K562 (cell line): ENCODE data around the gene RGS6. TPM values are rescaled to one million over a fixed set of nuclear protein-coding genes. Genes with fewer than 3 reads are reported as not detected.

ENCODE experiments used
- ATAC-seq: fragments of 200-7000 bp; cut with Tn5 transposase; 3 replicates; pipeline ENCODE4 v1.9.1; 2020; ENCODE audit warnings: moderate library complexity
- BruUV-seq: library from RNA; stranded (reverse); fragments of 400-500 nt; replicated peaks from 2 replicates; lab custom pipeline; 2021; lab: Mats Ljungman, UMichigan
- CTCF ChIA-PET: fragments of 300-600 bp; formaldehyde crosslinking; extraction: SDS; loops from one replicate; lab custom pipeline; 2021; ENCODE audit warnings: low intra/inter-chr PET ratio; lab: Yijun Ruan, JAX
- POLR2A ChIA-PET: fragments of 300-600, 350-650 bp; sonication (Branson Sonifier 250); formaldehyde crosslinking; extraction: SDS; loops from one replicate; lab custom pipeline; 2021; ENCODE audit warnings: antibody characterized with exemption, inconsistent platforms; lab: Yijun Ruan, JAX
- DNase-seq, 4 experiments: peaks; one replicate each; pipeline versions ENCODE4 v3.0.0 to v3.0.0-alpha.2; 2011 to 2018; ENCODE audit warnings: low spot score in 3 of 4, mixed read lengths in 3 of 4; ENCODE audit errors: extremely low read depth in 1 of 4
- FAIRE-seq: peaks from 2 replicates; lab custom pipeline; 2011; peaks lifted over from hg19 to GRCh38; lab: Jason Lieb, UNC
- H2AFZ ChIP-seq: 2 replicates; pipeline ENCODE4 v1.6.0; 2011; ENCODE audit warnings: low read depth, low read length, control low read depth, inconsistent platforms
- H3K27ac ChIP-seq: fragments of 200-600 bp; 3 replicates; pipeline ENCODE4 v1.8.0; 2011; ENCODE audit warnings: low read depth, mild to moderate bottlenecking, control low read depth, inconsistent platforms, low read length, moderate library complexity, mixed read lengths; ENCODE audit errors: extremely low read depth
- H3K27me3 ChIP-seq, 2 experiments: fragments of 300-600 bp in 1 of 2; 2 replicates in 1 of 2; 3 replicates in 1 of 2; pipeline versions ENCODE4 v1.6.0 to v1.8.0; 2011; ENCODE audit warnings: inconsistent platforms in 2 of 2, low read length in 2 of 2, mild to moderate bottlenecking in 1 of 2, mixed read lengths in 1 of 2, moderate library complexity in 1 of 2; ENCODE audit not compliant: control insufficient read depth in 2 of 2, insufficient read depth in 2 of 2
- H3K36me3 ChIP-seq: fragments of 300-600 bp; 3 replicates; pipeline ENCODE4 v1.8.0; 2011; ENCODE audit warnings: mild to moderate bottlenecking, low read length, inconsistent platforms; ENCODE audit not compliant: control insufficient read depth, insufficient read depth
- H3K4me1 ChIP-seq, 2 experiments: fragments of 200-600 bp in 1 of 2; replicated peaks in 1 of 2; 2 replicates in 1 of 2; 3 replicates in 1 of 2; pipeline versions ENCODE4 v1.5.1 to v1.8.0; 2011; ENCODE audit warnings: inconsistent platforms in 2 of 2, low read length in 2 of 2, mild to moderate bottlenecking in 1 of 2, mixed read lengths in 1 of 2, moderate library complexity in 1 of 2; ENCODE audit not compliant: control insufficient read depth in 2 of 2, insufficient read depth in 2 of 2
- H3K4me2 ChIP-seq: 2 replicates; pipeline ENCODE4 v1.6.1; 2011; ENCODE audit warnings: low read length, control low read depth, inconsistent platforms, mixed read lengths; ENCODE audit not compliant: insufficient read depth
- H3K4me3 ChIP-seq: fragments of 200-600 bp; sonication (generic), shearing (Covaris generic); 2 replicates; pipeline ENCODE4 v1.5.1; 2016; ENCODE audit warnings: control low read depth, inconsistent platforms
- H3K79me2 ChIP-seq: fragments of 200-600 bp; 3 replicates; pipeline ENCODE4 v1.8.0; 2011; ENCODE audit warnings: low read length, inconsistent platforms; ENCODE audit not compliant: control insufficient read depth, insufficient read depth
- H3K9ac ChIP-seq, 2 experiments: 2 replicates each; pipeline versions ENCODE4 v1.6.0 to v1.6.1; 2011; ENCODE audit warnings: low read depth in 2 of 2, low read length in 2 of 2, control low read depth in 1 of 2, inconsistent platforms in 1 of 2, mild to moderate bottlenecking in 1 of 2, mixed read lengths in 1 of 2; ENCODE audit not compliant: insufficient read depth in 1 of 2
- H3K9me1 ChIP-seq: one replicate; pipeline ENCODE4 v1.6.0; 2011; ENCODE audit warnings: inconsistent platforms, mild to moderate bottlenecking, low read length, moderate library complexity; ENCODE audit not compliant: control insufficient read depth, insufficient read depth
- H3K9me3 ChIP-seq: replicated peaks from 2 replicates; pipeline ENCODE4 v1.5.1; 2011; ENCODE audit warnings: low read depth, low read length, inconsistent platforms; ENCODE audit not compliant: control insufficient read depth, insufficient read depth
- H4K20me1 ChIP-seq: replicated peaks from 2 replicates; pipeline ENCODE4 v1.6.1; 2011; ENCODE audit warnings: low read length, inconsistent platforms, mixed read lengths; ENCODE audit not compliant: control insufficient read depth, insufficient read depth
- BHLHE40 ChIP-seq: IDR thresholded peaks from 2 replicates; pipeline ENCODE4 v1.6.1; 2011; ENCODE audit warnings: low read length, improper control_type of control experiment
- EP400 ChIP-seq: fragments of 450-650 bp; IDR thresholded peaks from 2 replicates; pipeline ENCODE4 v1.6.1; 2017; ENCODE audit warnings: antibody characterized with exemption, mild to moderate bottlenecking, moderate library complexity
- KHSRP ChIP-seq: fragments of 450-650 bp; IDR thresholded peaks from 2 replicates; pipeline ENCODE4 v1.6.1; 2017
- NFXL1 ChIP-seq: fragments of 450-650 bp; formaldehyde crosslinking; IDR thresholded peaks from 2 replicates; pipeline ENCODE4 v1.4.0; 2021; ENCODE audit warnings: mild to moderate bottlenecking
- PREB ChIP-seq: sonication (generic); formaldehyde crosslinking; IDR thresholded peaks from 2 replicates; pipeline ENCODE4 v1.8.1; 2023; ENCODE audit warnings: mild to moderate bottlenecking, missing genetic modification reagents
- SMARCE1 ChIP-seq: fragments of 450-650 bp; IDR thresholded peaks from 2 replicates; pipeline ENCODE4 v1.7.1; 2016; ENCODE audit warnings: mild to moderate bottlenecking
- THAP12 ChIP-seq: fragments of 250-450 bp; sonication (Bioruptor Pico); IDR thresholded peaks from 2 replicates; pipeline ENCODE4 v1.9.0; 2021; ENCODE audit warnings: mild to moderate bottlenecking, inconsistent platforms
- ZFP1 ChIP-seq: fragments of 450-650 bp; formaldehyde crosslinking; IDR thresholded peaks from 2 replicates; pipeline ENCODE4 v1.4.0; 2020; ENCODE audit warnings: mild to moderate bottlenecking, mixed read lengths
- WGBS: fragments of 100-300 bp; shearing (Covaris generic); methylation state at CpG from one replicate; pipeline ENCODE4 v1.1.6; 2016; ENCODE audit warnings: low coverage, mixed read lengths; ENCODE audit not compliant: insufficient coverage; ENCODE audit errors: missing lambda C conversion rate; 5-methylcytosine and 5-hydroxymethylcytosine counted together
- in situ Hi-C: fragments of 300-500 bp; cut with MboI; formaldehyde crosslinking; loops from 4 replicates; pipeline ENCODE4 v1.15.0; 2018; ENCODE audit warnings: inconsistent platforms, mixed read lengths
- intact Hi-C: fragments of 100-400 bp; cut with micrococcal nuclease; formaldehyde crosslinking; loops from 2 replicates; pipeline ENCODE4 v1.14.2; 2022
- polyA plus RNA-seq, 8 experiments: library from polyadenylated mRNA; depleted of rRNA in 4 of 8; stranded (reverse) in 5 of 8; unstranded in 3 of 8; fragments of >200 nt; fragmentation: Nextera tagmentation in 2 of 8; fragmentation: Illumina TruSeq in 1 of 8; extraction: Ambion mirVana in 2 of 8; extraction: Trizol in 1 of 8; gene quantifications; 2 replicates each; pipeline versions ENCODE4 v1.2.1 to v1.2.3, GENCODE V29; 2011 to 2014; ENCODE audit warnings: inconsistent platforms in 1 of 8, missing spikeins in 1 of 8
- total RNA-seq, 7 experiments: library from RNA; depleted of rRNA in 6 of 7; stranded (reverse); fragments of >200 nt in 6 of 7; fragmentation: Illumina TruSeq in 2 of 7; extraction: Trizol in 2 of 7; gene quantifications; 2 replicates each; pipeline versions ENCODE4 v1.2.1 to v1.2.3, GENCODE V29; 2011 to 2021; ENCODE audit warnings: low replicate concordance in 1 of 7
- TF ChIP-seq, protein P1 (sequence below): fragments of 450-650 bp; IDR thresholded peaks from 2 replicates; pipeline ENCODE4 v1.6.1; 2016

RGS6 gene
- total and polyA plus RNA-seq, 9 of the 15 experiments (the other 6 are each of a cell fraction or from before 2014, with no cell fraction given): not detected

DNA sequence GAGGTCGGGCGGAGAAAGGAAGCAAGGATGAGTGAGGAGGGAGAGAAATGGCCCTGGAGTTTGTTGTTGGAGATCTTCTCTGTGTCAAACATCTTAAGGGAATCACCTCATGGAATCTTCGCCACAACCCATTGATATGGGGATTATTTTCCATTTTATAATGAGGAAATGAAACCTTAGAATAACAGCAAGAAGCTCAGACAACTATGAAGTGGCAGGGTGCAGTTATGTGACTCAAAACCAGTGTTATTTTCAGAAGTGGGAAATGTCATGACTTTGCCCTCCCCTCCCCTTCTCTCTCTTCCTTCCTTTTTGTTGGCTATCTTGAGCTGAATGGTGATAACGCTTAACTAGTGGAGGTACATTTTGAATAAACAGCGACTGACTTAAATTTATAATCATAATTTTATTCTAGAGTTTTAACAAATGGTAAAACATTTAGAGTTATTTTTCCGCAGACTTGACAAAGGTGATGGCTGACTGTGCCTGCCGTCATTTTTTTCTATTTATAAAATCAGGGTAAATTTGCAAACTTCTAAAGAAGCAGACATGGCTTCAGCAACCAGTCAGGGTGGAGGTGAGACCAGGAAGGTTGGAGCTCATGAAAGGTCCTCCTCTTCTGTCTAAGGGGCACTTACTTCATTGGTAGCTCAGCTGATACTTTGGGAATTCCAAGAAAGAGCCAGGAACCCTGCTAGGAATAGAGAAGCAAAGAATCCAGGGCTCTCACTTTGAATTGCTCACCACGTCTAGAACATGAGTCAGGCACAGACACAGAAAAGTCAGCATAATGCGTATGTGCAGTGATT, 232.4 kb downstream of the RGS6 start:
- intact Hi-C loops (no loop called here), in situ Hi-C loops (no loop called here)
- no TSS peak for BruUV-seq
- H3K27ac ChIP-seq: no peak overlapping the region
- WGBS: 0% methylated on average over 7 of the region's 9 CpGs
- H4K20me1 ChIP-seq: no peaks in the 10 kb centered on the region
- ChIA-PET POLR2A (interaction anchor here (0.9 kb wide), 1 partner anchor 16 kb away, joined by 3 read pairs; no protein-coding TSS in a partner anchor), CTCF (no interaction called here)
- H3K4me3 ChIP-seq: no peak overlapping the region
- no peak overlapping the region for H3K9ac ChIP-seq
- H3K9me1 ChIP-seq: no peaks in the 10 kb centered on the region
- ATAC-seq: no peak
- H3K4me2 ChIP-seq: no peak overlapping the region
- no peaks in the 10 kb centered on the region for H3K27me3 ChIP-seq
- H3K36me3 ChIP-seq: no peaks in the 10 kb centered on the region
- H3K79me2 ChIP-seq: no peaks in the 10 kb centered on the region
- H3K9me3 ChIP-seq: no peaks in the 10 kb centered on the region
- no peak overlapping the region for H2AFZ ChIP-seq
- H3K4me1 ChIP-seq: no peaks in the 10 kb centered on the region
- DNase-seq: no peak
- FAIRE-seq: no peak
- TF ChIP-seq PREB (no peak), ZFP1 (CRISPR knock-in tag) (no peak), BHLHE40 (no peak), KHSRP (no peak), THAP12 (CRISPR knock-in tag) (no peak), EP400 (no peak), SMARCE1 (no peak), NFXL1 (CRISPR knock-in tag) (no peak)
- TF ChIP-seq, protein P1, sequence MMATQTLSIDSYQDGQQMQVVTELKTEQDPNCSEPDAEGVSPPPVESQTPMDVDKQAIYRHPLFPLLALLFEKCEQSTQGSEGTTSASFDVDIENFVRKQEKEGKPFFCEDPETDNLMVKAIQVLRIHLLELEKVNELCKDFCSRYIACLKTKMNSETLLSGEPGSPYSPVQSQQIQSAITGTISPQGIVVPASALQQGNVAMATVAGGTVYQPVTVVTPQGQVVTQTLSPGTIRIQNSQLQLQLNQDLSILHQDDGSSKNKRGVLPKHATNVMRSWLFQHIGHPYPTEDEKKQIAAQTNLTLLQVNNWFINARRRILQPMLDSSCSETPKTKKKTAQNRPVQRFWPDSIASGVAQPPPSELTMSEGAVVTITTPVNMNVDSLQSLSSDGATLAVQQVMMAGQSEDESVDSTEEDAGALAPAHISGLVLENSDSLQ: no peak
